Measurements from ENCODE around the gene ZC3H10.

DNA sequence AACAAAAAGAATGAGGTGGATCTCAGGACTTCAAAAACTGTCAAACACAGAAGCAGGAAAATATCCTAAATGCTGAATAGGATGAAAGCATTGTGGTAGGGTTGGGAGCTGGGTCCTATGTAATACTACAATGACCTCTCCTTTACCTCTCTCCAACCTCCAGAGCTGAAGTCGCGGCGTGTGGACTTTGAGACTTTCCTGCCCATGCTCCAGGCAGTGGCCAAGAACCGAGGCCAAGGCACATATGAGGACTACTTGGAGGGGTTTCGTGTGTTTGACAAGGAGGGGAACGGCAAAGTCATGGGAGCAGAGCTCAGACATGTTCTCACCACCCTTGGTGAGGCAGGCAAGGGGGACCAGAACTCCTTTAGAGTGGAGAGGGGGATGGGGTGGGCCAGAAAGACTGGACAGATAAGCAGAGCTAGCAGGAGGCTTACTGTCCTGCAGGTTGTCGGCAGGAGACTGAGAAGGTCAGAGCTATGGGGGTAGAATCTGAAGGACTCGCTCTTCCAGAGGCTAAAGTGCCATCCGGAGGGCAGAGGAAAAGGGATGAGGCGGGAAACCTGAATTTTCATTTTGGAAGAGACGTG is 37.3 kb downstream of the ZC3H10 start:
- no peak for TF ChIP-seq CTCF (conservative IDR thresholded peaks at IDR 0.05; ENCODE audit: low read depth, low read length)
- TF ChIP-seq EZH2phosphoT487 (IDR thresholded peaks at IDR 0.05; ENCODE audit: borderline replicate concordance, low read length), result no peak
- TF ChIP-seq EZH2 (IDR thresholded peaks at IDR 0.05; ENCODE audit: low read length, unreplicated experiment), result no peak
